Esophagus muscularis mucosa (tissue), 4 donors: ENCODE data around the gene CCDC6. TPM values are rescaled to one million over a fixed set of nuclear protein-coding genes. Genes with fewer than 3 reads are reported as not detected.
"Not testable (repeated sequence)": the region's sequence is repeated elsewhere in the genome, so short reads cannot be mapped to it uniquely, and the experiment has no call there.

Source experiments
- DNase-seq: peaks from one replicate; pipeline ENCODE4 v3.0.0-alpha.2; 2017; ENCODE audit errors: extremely low spot score
- H3K27ac ChIP-seq, 4 donors: fragments of 200-600 bp; sonication (generic); replicated peaks in 1 of 4; 1 replicate in 3 of 4; 2 replicates in 1 of 4; pipeline ENCODE4 v1.5.1; 2016 to 2019; ENCODE audit warnings: mild to moderate bottlenecking in 1 of 4
- H3K27me3 ChIP-seq, 4 donors: fragments of 200-600 bp; sonication (generic); one replicate each; pipeline versions ENCODE4 v1.5.1 to v1.6.0; 2016 to 2019
- H3K36me3 ChIP-seq, 4 donors: fragments of 200-600 bp; sonication (generic); one replicate each; pipeline ENCODE4 v1.5.1; 2016 to 2019
- H3K4me1 ChIP-seq, 4 donors: fragments of 200-600 bp; sonication (generic); one replicate each; pipeline ENCODE4 v1.5.1; 2016 to 2019
- H3K4me3 ChIP-seq, 4 donors: fragments of 200-600 bp; sonication (generic); 1 replicate in 2 of 4; 2 replicates in 2 of 4; pipeline ENCODE4 v1.5.1; 2016 to 2019; ENCODE audit warnings: mild to moderate bottlenecking in 4 of 4, moderate library complexity in 1 of 4
- H3K9me3 ChIP-seq, 4 donors: fragments of 200-600 bp; sonication (generic); 1 replicate in 3 of 4; 2 replicates in 1 of 4; pipeline ENCODE4 v1.5.1; 2016 to 2019
- CTCF ChIP-seq, 3 experiments: fragments of 200-600 bp in 2 of 3; fragments of 450-650 bp in 1 of 3; sonication (generic) in 2 of 3; IDR thresholded peaks; one replicate each; pipeline ENCODE4 v1.5.1; 2017 to 2019; ENCODE audit warnings: antibody characterized with exemption in 3 of 3, mild to moderate bottlenecking in 2 of 3, moderate library complexity in 1 of 3
- EP300 ChIP-seq: sonication (generic); formaldehyde crosslinking; IDR thresholded peaks from one replicate; pipeline ENCODE4 v1.6.1; 2017; ENCODE audit warnings: antibody characterized with exemption
- POLR2A ChIP-seq: fragments of 450-650 bp; IDR thresholded peaks from one replicate; pipeline ENCODE4 v1.6.1; 2017; ENCODE audit warnings: antibody characterized with exemption, moderate library complexity, mild to moderate bottlenecking, low read depth
- POLR2AphosphoS5 ChIP-seq, 2 donors: sonication (generic); formaldehyde crosslinking; IDR thresholded peaks; one replicate each; pipeline ENCODE4 v1.6.1; 2017; ENCODE audit warnings: antibody characterized with exemption in 2 of 2
- WGBS: methylation state at CpG from one replicate; pipeline ENCODE4 v1.1.5; 2018; 5-methylcytosine and 5-hydroxymethylcytosine counted together
- intact Hi-C: fragments of 100-400 bp; cut with DNase I; formaldehyde crosslinking; loops from one replicate; pipeline ENCODE4 v1.15.1; 2023
- total RNA-seq, 4 donors: library from RNA; depleted of rRNA; stranded (reverse); fragments of >200 nt; gene quantifications; one replicate each; pipeline versions ENCODE4 v1.1.0 to v1.2.1, GENCODE V29; 2016

CCDC6 gene
- total RNA-seq, 4 donors from 2014 or later = 41.4 to 71.0 (median 57.2) TPM

DNA sequence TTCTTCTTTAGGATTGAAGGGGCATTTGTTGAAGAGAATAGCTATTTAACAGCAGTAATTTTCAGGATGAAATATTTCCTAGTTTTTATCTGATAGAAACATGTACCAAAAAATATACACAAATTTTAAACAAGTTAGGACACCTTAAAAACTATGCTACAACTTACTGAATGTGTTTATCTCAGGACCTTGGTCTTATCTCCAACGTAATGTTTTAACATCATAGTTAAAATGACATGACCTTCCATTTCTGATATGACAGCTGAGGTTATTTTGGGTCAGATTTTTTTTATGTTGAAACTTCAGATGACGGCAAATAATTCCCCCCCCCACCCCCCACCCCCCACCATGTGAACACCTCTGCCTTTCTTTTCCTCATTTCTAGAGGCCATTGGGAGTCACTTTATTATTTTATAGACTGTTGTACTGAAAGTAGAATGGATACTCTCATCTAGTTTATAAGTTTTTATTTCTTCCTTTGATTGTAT, 161.1 kb downstream of the CCDC6 start:
- H3K27me3 ChIP-seq = no peaks in the 10 kb centered on the region
- H3K27ac ChIP-seq = no peak overlapping the region
- 81% methylated on average over 2 of the region's 2 CpGs for WGBS
- no peak for DNase-seq
- H3K4me1 ChIP-seq = no peaks in the 10 kb centered on the region
- TF ChIP-seq CTCF (IDR thresholded peaks at IDR 0.05) = no peak
- no peaks in the 10 kb centered on the region for H3K9me3 ChIP-seq
- no peaks in the 10 kb centered on the region for H3K36me3 ChIP-seq
- intact Hi-C loops = no loop called here
- no peak overlapping the region for H3K4me3 ChIP-seq

GRCh38 chr10:59744762-59745161, 161.6 kb downstream of the CCDC6 start:
- H3K4me3 ChIP-seq, H3K36me3 ChIP-seq, H3K4me1 ChIP-seq, intact Hi-C loops, H3K9me3 ChIP-seq, H3K27me3 ChIP-seq, H3K27ac ChIP-seq, DNase-seq: not testable (repeated sequence)
- 64% methylated on average over 6 of the region's 6 CpGs for WGBS

DNA sequence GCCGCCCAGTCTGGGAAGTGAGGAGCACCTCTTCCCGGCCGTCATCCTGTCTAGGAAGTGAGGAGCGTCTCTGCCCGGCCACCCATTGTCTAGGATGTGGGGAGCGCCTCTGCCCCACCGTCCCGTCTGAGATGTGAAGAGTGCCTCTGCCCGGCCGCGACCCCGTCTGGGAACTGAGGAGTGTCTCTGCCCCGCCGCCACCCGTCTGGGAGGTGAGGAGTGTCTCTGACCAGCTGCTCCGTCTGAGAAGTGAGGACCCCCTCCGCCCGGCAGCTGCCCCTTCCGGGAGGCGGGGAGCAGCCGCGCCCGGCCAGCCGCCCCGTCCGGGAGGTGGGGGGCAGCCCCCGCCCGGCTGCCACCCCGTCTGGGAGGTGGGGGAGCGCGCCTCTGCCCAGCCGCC, 162.2 kb downstream of the CCDC6 start:
- H3K27me3 ChIP-seq, H3K27ac ChIP-seq, H3K9me3 ChIP-seq, intact Hi-C loops, DNase-seq, H3K36me3 ChIP-seq, H3K4me1 ChIP-seq, H3K4me3 ChIP-seq: not testable (repeated sequence)
- WGBS = 95% methylated on average over 17 of the region's 32 CpGs

DNA sequence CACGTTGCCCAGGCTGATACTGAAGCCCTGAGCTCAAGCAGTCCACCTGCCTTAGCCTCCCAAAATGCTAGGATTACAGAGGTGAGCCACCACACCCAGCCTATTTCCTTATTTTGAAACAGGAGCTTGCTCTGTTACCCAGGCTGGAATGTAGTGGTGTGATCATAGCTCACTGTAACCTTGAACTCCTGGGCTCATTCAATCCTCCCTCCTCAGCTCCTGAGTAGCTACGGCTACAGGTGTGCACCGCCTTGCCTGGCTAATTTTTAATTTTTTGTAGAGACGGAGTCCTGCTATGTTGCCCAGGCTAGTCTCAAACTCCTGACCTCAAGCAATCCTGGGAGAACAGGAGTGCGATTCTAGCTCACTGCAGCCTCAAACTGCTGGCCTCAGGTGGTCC, 164.8 kb downstream of the CCDC6 start:
- Histone ChIP-seq H3K27me3 (no peaks in the 10 kb centered on the region), H3K27ac (no peak overlapping the region), H3K36me3 (no peaks in the 10 kb centered on the region), H3K4me1 (no peaks in the 10 kb centered on the region), H3K9me3 (no peaks in the 10 kb centered on the region), H3K4me3 (no peak overlapping the region)
- WGBS = 96% methylated on average over 5 of the region's 5 CpGs
- DNase-seq = no peak
- intact Hi-C loops = no loop called here
- TF ChIP-seq POLR2A (no peak), CTCF (IDR thresholded peaks at IDR 0.05) (no peak), POLR2AphosphoS5 (IDR thresholded peaks at IDR 0.05) (no peak), EP300 (no peak)

DNA sequence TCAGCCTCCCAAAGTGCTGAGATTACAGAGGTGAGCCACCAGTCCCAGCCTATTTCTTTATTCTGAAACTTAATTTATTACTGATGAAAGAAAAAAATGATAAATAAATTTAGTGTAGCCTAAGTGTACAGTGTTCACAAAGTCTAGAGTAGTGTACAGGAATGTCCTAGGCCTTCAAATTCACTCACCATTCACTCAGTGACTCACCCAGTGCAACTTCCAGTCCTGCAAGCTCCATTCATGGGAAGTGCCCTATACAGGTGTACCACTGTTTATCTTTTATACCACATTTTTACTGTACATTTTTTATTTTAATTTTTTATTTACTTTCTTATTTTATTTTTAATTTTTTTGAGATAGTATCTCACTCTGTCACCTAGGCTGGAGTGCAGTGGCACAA, 165.3 kb downstream of the CCDC6 start:
- Histone ChIP-seq H3K4me3 (no peak overlapping the region), H3K27me3 (no peaks in the 10 kb centered on the region), H3K36me3 (no peaks in the 10 kb centered on the region), H3K4me1 (no peaks in the 10 kb centered on the region), H3K27ac (no peak overlapping the region), H3K9me3 (no peaks in the 10 kb centered on the region)
- intact Hi-C loops = no loop called here
- DNase-seq = no peak
- TF ChIP-seq POLR2AphosphoS5 (IDR thresholded peaks at IDR 0.05) (no peak), EP300 (no peak), POLR2A (no peak), CTCF (IDR thresholded peaks at IDR 0.05) (no peak)

Other genes with a start within 250 kb of the CCDC6 start
- under 1 TPM in 3 of 4 donors, not detected in 1; 0.33 to 0.86 (median 0.45) TPM for gene SLC16A9, start 196.7 kb downstream of the CCDC6 start, total RNA-seq
- gene MRLN, start 153.1 kb downstream of the CCDC6 start, total RNA-seq = not detected